Measurements from ENCODE around the gene ERCC5. TPM values are rescaled to one million over a fixed set of nuclear protein-coding genes. Genes with fewer than 3 reads are reported as not detected.

ERCC5 gene
- 10 to 100 TPM; 71.5 to 80.4 TPM for total RNA-seq

GRCh38 chr13:102845630-102846260 is at the start of gene ERCC5:
ERCC5 (plus strand) TSS chr13:102846032; CDS start chr13:102846267, 235 bp downstream.

GRCh38 chr13:102798581-102799425 is 47.0 kb upstream of the ERCC5 start, which contains the start of the genes BIVM and POGLUT2:
BIVM (plus strand) TSS chr13:102799119; CDS start chr13:102807268, 8,149 bp downstream.
POGLUT2 (minus strand) TSS chr13:102798976; CDS start chr13:102798670, 306 bp downstream.

Other genes with a start within 250 kb of the ERCC5 start
- 100 to 1,000 TPM; 101 to 105 TPM for gene TPP2, start 249.0 kb upstream of the ERCC5 start, total RNA-seq
- gene METTL21C, start 151.0 kb upstream of the ERCC5 start, total RNA-seq: not detected
- gene TEX30, start 72.2 kb upstream of the ERCC5 start, total RNA-seq: 10 to 100 TPM; 21.9 to 25.9 TPM
- 1 to 10 TPM; 5.9 to 6.7 TPM for gene POGLUT2, start 47.1 kb upstream of the ERCC5 start, total RNA-seq
- 10 to 100 TPM; 22.5 to 23.0 TPM for gene BIVM, start 46.9 kb upstream of the ERCC5 start, total RNA-seq
- not detected for gene SLC10A2, start 220.4 kb downstream of the ERCC5 start, total RNA-seq

Data from activated naive CD4-positive, alpha-beta T cell treated with anti-CD3 and anti-CD28 coated beads, Interleukin-2, amount 10 ng/mL, durations not matched to agents 5 hours and 36 hours (primary cell).